ENCODE data around the gene TOP2A. TPM values are rescaled to one million over a fixed set of nuclear protein-coding genes. Genes with fewer than 3 reads are reported as not detected.

The TOP2A gene
- total and polyA plus RNA-seq, 9 of the 15 experiments (the other 6 are each of a cell fraction or from before 2014, with no cell fraction given): 133 to 347 (median 259) TPM

- ATAC-seq (peak; percentile 90), FAIRE-seq (peak; percentile 91), DNase-seq (ENCODE audit: extremely low read depth in 1 of 4, low spot score in 3 of 4) (peak; percentile 59 to 71 (median 63))
- 65% methylated on average over 6 of the region's 6 CpGs for WGBS (ENCODE audit: insufficient coverage, low coverage, missing lambda C conversion rate)
- H4K20me1 ChIP-seq (replicated peaks; ENCODE audit: control insufficient read depth, insufficient read depth, low read length): no peaks in the 10 kb centered on the region
- peaks cover 21 to 24% of the 10 kb centered on the region in 2 experiments; a peak in 4 of 5 replicates for H3K4me1 ChIP-seq (replicated peaks in 1 of 2; ENCODE audit: control insufficient read depth in 2 of 2, insufficient read depth in 2 of 2, low read length in 2 of 2)
- ChIA-PET CTCF (ENCODE audit: low intra/inter-chr PET ratio) (interaction anchor here (0.7 to 1.6 kb wide), 3 partner anchors 16 to 100 kb away, joined by 3 read pairs; partner anchors contain the start of gene TOP2A), POLR2A (no interaction called here)
- no peaks in the 10 kb centered on the region for H3K9me1 ChIP-seq (ENCODE audit: control insufficient read depth, insufficient read depth, low read length)
- H3K4me2 ChIP-seq (ENCODE audit: insufficient read depth, low read length): no peak overlapping the region
- no peaks in the 10 kb centered on the region for H3K27me3 ChIP-seq (ENCODE audit: control insufficient read depth in 2 of 2, insufficient read depth in 2 of 2, low read length in 2 of 2)
- H3K79me2 ChIP-seq (ENCODE audit: control insufficient read depth, insufficient read depth, low read length): no peaks in the 10 kb centered on the region
- intact Hi-C loops (cut with micrococcal nuclease) (no loop called here), in situ Hi-C loops (cut with MboI) (no loop called here)
- no TSS peak for BruUV-seq (replicated peaks)
- no peak overlapping the region for H3K4me3 ChIP-seq
- H3K9ac ChIP-seq (ENCODE audit: insufficient read depth in 1 of 2, low read depth in 2 of 2, low read length in 2 of 2): peak overlapping the region; percentile 4 to 72; a peak in 2 of 4 replicates
- H3K9me3 ChIP-seq (replicated peaks; ENCODE audit: control insufficient read depth, insufficient read depth, low read depth, low read length): no peaks in the 10 kb centered on the region
- H2AFZ ChIP-seq (ENCODE audit: low read depth, low read length): peak overlapping the region; percentile 70
- H3K27ac ChIP-seq (ENCODE audit: extremely low read depth, low read depth, low read length): no peak overlapping the region
- H3K36me3 ChIP-seq (ENCODE audit: control insufficient read depth, insufficient read depth, low read length): no peaks in the 10 kb centered on the region
- TF ChIP-seq EWSR1 (IDR thresholded peaks at IDR 0.05; ENCODE audit: borderline replicate concordance, low read depth, partially characterized antibody) (no peak), RBM25 (IDR thresholded peaks at IDR 0.05; ENCODE audit: low read depth, low read length, severe bottlenecking) (peak; percentile 10), MAFK (IDR thresholded peaks at IDR 0.05; ENCODE audit: low read length) (peak; percentile 11; the same call in 1 of the 2 replicates), TARDBP (IDR thresholded peaks at IDR 0.05) (no peak), REST (IDR thresholded peaks at IDR 0.05; ENCODE audit: borderline replicate concordance) (0 out of 2 replicates have a peak, but pooled peaks have one; percentile 6), REST (CRISPR knock-in tag; IDR thresholded peaks at IDR 0.05; ENCODE audit: low read depth) (no peak), U2AF1 (optimal IDR thresholded peaks at IDR 0.05; ENCODE audit: low read depth, low read length) (no peak), RAD21 (CRISPR knock-in tag; conservative IDR thresholded peaks at IDR 0.05 in 1 of 2, IDR thresholded peaks at IDR 0.05 in 1 of 2) (peak in 1 of 2 experiments; percentile 58; a peak in 2 of 4 replicates), TFE3 (CRISPR knock-in tag; IDR thresholded peaks at IDR 0.05) (no peak), GTF2E2 (tag; IDR thresholded peaks at IDR 0.05) (no peak), SAFB (IDR thresholded peaks at IDR 0.05; ENCODE audit: borderline replicate concordance, low read depth, low read length) (no peak)
These were observed 16.1 kb upstream of the TOP2A start for GRCh38 chr17:40433551-40434415.
